ENCODE measurements around the gene RNF123.

The RNF123 gene

GRCh38 chr3:49659756-49660155 lies 29.6 kb upstream of the RNF123 start:
- no peak for DNase-seq

GRCh38 chr3:49661281-49661680 lies 28.1 kb upstream of the RNF123 start:
- no peak for DNase-seq

GRCh38 chr3:49662021-49662420 lies 27.3 kb upstream of the RNF123 start:
- DNase-seq: no peak

GRCh38 chr3:49662720-49663413 lies 26.5 kb upstream of the RNF123 start:
- DNase-seq: no peak

DNA sequence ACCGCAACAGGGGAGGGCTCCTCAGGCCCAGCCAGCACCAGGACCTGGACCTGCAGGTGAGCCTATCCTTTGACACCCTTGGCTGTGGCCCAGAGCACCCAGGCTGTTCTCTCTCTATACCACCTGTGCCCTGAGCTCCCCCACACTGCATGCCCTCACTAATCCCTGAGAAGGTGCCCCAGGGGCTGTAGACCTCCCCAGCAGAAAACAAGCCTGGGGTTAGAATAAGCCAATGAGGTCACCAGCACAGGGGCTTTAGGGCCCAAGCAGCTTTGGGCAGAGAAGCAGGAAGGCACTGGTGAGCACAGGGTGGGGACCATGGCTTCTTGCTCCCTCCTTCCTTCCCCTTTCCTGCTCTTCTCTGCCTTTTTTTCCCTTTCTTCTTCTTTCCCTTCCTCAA lies 25.5 kb upstream of the RNF123 start:
- no peak for DNase-seq

DNA sequence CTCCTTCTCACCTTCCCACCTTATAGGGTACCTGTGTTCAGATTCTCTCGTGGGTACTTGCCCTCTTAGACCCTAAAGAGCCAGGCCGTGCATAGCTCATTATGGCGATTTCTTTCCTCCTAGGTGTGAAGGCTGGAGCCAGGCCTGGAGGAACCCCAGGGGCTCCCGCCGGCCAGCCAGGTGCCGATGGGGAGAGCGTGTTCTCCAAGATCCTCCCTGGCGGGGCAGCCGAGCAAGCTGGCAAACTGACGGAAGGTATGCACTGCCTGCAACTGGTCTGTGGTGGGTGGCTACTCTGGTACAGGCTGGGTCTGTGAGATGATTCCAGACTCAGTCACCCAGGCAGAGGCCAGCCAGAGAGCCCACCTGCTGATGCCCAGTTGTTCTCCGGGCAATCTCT lies 25.1 kb upstream of the RNF123 start:
- no peak for DNase-seq

- DNase-seq: no peak
These were observed 23.4 kb upstream of the RNF123 start for GRCh38 chr3:49665822-49666519.

DNA sequence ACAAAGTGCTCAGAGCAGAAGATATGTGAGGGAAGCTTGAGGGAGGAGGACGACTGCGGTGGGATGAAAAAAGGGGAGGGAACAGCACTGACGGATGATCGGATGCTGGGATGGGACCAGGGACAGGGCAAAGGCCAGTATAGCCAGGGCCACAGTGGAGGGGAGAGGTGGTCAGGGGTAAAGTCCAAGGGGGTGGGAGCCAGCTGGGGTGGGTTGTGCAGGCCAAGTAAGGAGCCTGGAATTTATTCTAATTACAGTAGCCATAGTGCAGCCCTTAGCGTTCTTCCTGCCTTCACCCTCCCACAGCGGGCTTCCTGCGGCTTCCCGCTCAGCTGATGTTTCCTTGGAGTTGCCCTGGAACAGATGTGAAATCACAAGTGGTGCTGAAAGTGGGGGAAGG lies 22.8 kb upstream of the RNF123 start:
- DNase-seq: no peak

DNA sequence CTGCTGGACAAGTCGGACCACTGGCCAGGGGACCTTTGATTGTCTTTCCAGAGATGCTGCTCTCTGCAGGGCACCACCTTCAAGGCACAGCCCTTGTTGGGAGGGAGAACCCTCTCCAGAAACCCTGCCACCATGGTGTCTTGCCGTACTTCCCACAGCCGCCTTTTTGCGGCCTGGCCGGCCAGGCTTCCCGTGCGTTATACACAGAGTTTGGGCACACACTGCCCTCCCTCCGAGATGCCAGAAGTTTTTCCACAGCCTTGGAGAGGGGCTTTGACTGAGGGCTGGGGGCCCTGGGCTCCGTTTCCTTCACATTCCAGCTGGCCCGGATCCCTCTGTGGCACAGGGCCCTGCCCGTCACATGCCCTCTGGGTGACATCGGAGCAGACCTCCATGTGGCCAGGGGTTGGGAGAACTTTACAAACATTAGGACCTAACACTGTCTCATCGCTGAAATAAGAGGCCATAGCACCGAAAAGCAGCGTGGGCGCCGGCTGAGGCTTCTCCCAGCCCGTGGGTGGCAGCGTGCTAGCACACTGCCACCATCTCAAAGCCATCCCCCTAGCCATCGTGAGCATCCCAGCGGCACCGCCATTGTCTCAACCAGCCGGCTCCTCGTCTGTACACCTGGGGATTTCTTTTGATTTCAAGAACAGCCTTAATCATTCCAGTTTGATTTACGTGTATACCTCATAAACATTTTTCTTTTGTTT lies 21.5 kb upstream of the RNF123 start:
- no peak for DNase-seq

GRCh38 chr3:49668414-49668797 lies 21.0 kb upstream of the RNF123 start:
- DNase-seq: no peak

DNA sequence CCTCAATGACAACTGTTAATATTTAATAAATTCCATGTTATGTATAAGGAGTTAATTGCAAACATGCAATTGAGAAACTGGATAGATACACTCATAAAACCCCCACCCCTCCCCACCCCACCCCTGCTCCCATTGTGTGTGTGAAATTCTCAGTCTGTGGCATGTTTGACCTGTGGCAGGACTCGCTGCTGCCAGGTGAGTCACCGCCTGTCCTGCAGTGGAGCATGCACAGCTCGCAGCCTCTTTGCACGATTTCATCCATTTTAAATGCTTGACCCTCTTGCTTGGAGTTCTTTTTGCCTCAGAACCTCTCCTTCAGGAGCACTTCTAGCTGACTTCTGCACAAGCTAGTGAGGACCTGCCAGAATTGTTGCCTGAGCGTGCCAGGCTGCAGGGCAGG lies 20.5 kb upstream of the RNF123 start:
- no peak for DNase-seq

- no peak for DNase-seq
These were observed 20.0 kb upstream of the RNF123 start for GRCh38 chr3:49669352-49669751.

DNA sequence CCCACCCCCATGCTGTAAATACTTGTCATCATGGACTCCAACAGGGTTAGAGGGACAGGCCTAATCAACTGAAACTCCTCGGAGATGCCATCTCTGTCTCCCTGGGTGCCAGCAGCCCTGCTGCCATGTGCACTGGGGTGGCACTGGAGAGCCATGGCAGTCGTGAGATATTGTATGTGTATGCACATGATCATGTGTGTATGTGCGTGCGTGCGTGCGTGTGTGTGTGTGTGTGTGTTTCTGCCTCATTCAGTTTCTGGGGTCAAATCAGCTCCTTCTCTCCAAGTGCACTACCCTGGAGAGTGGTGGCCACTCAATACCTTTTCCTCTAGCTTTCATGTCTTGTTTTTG lies 18.4 kb upstream of the RNF123 start:
- DNase-seq: no peak

GRCh38 chr3:49671291-49672288 lies 17.8 kb upstream of the RNF123 start:
- DNase-seq: no peak

DNA sequence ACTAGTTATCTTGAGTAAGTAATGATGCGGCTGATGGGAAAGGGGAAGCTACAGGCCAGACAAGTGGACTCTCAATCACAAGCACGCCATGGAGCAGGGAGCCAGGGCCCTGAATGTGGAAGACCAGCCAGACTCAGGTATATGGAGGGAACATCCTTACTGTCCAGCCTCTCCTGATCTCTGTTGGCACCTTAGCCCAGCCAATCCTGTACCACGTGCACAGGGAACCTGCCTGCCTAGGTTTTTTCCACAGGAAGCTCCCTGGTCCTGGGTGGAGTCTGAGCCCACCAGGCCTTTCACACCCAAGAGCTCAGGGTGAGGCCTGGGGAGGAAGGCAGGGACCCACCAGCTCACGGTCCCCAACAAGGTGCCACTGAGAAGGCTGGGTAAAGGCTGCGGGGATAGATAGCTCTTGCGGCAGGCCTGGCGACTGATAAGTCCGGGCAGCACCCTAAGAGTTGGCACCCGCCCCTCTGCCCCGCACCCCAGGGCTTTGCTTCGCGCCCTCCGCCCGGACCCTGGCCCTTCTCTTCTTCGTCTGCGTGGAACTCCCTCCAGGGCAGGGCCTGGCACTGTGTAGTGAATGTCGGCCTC lies 16.1 kb upstream of the RNF123 start:
- no peak for DNase-seq

DNA sequence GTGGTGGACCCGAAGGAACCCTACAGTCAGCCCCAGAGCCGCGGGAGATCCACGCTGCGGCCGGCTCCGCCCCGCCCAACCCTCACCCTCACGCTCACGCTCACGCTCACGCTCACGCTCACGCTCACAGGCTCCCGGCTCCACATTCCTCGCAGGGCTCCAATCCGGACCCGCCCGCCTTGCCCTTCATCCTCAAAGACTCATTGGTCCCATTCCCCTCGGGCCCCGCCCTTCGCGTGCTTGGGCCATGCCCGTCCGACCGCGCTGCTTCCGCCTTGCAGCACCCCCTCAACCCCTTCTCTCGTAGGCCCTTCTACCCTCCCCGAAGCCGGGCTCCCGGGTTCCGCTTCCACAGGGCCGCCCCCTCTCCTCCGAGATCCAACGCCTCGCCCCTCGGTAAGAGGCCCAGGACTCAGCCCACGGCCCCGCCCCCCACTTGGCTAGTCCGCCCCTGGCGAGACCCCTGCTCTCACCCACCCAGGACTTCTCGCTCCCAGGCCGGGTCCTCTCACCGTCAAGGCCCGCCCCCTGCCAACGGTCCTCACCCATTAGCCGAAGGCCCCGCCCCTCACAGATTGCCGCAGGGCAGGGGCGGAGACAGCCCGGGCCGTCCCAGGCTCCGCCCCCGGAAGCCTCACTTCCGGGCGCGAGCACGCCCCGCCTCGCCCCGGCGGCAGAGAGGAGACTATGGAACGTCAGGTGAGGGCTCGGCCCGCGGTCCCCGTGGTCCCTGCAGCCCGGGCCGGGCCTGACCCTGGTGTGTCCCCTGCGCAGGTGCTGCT lies 15.5 kb upstream of the RNF123 start, which contains the start of gene APEH:
Gene APEH, plus strand, starts transcription at position 637 of the 782 bp plus-strand sequence. Its CDS starts 51 bp downstream, at position 688.
- no peak for DNase-seq

- no peak for DNase-seq
These were observed 14.8 kb upstream of the RNF123 start for GRCh38 chr3:49674497-49674983.

- DNase-seq: no peak
These were observed 13.4 kb upstream of the RNF123 start for GRCh38 chr3:49675912-49676311.

GRCh38 chr3:49680493-49681231 lies 8.7 kb upstream of the RNF123 start:
- DNase-seq: no peak

DNA sequence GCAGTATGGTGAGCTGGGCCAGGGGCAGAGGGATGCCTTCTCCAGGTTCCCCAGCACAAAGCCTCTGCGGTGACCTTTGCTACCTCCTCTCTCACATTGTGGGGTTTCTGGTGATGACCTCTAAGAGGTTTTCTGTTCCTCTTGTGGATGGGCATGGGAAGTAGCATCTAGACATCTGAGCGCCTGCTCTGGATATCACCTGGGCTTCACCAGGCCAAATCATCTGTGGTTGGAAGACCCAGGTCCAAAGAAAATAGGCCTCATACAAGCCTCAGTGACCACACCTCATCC lies 8.2 kb upstream of the RNF123 start:
- DNase-seq: no peak

DNA sequence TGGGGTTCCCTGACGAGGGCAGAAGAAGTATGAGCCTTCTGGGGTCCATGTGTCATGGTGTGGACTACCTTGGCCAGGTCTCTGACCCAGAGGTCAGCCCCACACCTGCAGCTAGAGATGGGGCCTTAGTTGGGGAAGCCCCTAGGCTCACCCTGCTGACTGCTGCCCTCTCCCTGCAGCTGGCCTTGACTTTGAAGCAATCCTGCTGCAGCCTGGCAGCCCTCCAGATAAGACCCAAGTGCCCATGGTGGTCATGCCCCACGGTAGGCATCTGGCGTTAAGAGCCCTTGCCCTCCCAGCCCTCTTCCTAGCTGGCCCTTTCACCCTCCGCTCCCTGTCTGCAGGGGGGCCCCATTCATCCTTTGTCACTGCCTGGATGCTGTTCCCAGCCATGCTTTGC lies 7.8 kb upstream of the RNF123 start:
- no peak for DNase-seq
